ENCODE measurements around the gene LRGUK.

DNA sequence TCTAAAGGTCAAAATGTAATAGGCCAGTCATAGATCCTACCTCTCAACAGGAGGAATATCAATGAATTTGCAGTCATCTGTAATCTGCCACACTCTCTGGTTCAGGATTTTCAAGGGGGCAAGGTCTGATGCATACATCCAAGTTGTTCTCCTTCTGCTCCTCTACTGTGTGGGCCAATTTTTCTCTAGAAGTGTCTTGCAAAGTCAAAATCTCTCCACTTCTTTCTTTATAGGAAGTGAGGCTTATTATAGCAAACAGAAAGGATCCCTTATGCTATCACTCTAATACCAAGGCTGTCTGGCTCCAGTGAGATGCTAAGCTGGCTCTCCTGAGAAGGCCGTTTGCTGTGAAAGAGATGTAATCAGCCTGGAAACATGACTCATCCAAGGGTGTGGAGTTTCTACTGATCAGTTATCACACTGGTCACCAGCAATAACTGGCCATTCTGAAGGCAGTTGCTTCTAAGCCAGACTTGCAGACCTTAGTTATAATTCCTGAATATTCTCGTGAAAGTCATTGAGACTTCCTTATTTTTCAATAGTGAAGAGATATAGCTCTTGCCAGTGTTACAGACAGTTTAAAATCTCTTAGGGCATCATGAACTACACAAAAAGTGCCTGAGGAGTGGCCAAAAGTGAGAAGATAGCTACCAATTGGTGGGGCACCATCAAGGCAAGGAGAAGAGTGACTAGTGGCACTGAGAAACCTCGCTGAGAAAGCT, 43.2 kb upstream of the LRGUK start:
- no peak for TF ChIP-seq SIRT6 (IDR thresholded peaks at IDR 0.05; ENCODE audit: low read length)
- TF ChIP-seq, protein P1, sequence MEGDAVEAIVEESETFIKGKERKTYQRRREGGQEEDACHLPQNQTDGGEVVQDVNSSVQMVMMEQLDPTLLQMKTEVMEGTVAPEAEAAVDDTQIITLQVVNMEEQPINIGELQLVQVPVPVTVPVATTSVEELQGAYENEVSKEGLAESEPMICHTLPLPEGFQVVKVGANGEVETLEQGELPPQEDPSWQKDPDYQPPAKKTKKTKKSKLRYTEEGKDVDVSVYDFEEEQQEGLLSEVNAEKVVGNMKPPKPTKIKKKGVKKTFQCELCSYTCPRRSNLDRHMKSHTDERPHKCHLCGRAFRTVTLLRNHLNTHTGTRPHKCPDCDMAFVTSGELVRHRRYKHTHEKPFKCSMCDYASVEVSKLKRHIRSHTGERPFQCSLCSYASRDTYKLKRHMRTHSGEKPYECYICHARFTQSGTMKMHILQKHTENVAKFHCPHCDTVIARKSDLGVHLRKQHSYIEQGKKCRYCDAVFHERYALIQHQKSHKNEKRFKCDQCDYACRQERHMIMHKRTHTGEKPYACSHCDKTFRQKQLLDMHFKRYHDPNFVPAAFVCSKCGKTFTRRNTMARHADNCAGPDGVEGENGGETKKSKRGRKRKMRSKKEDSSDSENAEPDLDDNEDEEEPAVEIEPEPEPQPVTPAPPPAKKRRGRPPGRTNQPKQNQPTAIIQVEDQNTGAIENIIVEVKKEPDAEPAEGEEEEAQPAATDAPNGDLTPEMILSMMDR (IDR thresholded peaks at IDR 0.05; ENCODE audit: control extremely low read depth in 1 of 3, insufficient read depth in 1 of 3, low read depth in 1 of 3, low read length in 3 of 3) = no peak
- no peak for TF ChIP-seq SUZ12 (IDR thresholded peaks at IDR 0.05; ENCODE audit: low read length)
- no peak for TF ChIP-seq BACH1 (IDR thresholded peaks at IDR 0.05; ENCODE audit: low read length)
- TF ChIP-seq EP300 (IDR thresholded peaks at IDR 0.05; ENCODE audit: borderline replicate concordance in 1 of 2, low read depth in 2 of 2, low read length in 2 of 2) = no peak
- no peak for TF ChIP-seq EZH2 (IDR thresholded peaks at IDR 0.05; ENCODE audit: low read depth, low read length, severe bottlenecking)
- TF ChIP-seq, protein P2, sequence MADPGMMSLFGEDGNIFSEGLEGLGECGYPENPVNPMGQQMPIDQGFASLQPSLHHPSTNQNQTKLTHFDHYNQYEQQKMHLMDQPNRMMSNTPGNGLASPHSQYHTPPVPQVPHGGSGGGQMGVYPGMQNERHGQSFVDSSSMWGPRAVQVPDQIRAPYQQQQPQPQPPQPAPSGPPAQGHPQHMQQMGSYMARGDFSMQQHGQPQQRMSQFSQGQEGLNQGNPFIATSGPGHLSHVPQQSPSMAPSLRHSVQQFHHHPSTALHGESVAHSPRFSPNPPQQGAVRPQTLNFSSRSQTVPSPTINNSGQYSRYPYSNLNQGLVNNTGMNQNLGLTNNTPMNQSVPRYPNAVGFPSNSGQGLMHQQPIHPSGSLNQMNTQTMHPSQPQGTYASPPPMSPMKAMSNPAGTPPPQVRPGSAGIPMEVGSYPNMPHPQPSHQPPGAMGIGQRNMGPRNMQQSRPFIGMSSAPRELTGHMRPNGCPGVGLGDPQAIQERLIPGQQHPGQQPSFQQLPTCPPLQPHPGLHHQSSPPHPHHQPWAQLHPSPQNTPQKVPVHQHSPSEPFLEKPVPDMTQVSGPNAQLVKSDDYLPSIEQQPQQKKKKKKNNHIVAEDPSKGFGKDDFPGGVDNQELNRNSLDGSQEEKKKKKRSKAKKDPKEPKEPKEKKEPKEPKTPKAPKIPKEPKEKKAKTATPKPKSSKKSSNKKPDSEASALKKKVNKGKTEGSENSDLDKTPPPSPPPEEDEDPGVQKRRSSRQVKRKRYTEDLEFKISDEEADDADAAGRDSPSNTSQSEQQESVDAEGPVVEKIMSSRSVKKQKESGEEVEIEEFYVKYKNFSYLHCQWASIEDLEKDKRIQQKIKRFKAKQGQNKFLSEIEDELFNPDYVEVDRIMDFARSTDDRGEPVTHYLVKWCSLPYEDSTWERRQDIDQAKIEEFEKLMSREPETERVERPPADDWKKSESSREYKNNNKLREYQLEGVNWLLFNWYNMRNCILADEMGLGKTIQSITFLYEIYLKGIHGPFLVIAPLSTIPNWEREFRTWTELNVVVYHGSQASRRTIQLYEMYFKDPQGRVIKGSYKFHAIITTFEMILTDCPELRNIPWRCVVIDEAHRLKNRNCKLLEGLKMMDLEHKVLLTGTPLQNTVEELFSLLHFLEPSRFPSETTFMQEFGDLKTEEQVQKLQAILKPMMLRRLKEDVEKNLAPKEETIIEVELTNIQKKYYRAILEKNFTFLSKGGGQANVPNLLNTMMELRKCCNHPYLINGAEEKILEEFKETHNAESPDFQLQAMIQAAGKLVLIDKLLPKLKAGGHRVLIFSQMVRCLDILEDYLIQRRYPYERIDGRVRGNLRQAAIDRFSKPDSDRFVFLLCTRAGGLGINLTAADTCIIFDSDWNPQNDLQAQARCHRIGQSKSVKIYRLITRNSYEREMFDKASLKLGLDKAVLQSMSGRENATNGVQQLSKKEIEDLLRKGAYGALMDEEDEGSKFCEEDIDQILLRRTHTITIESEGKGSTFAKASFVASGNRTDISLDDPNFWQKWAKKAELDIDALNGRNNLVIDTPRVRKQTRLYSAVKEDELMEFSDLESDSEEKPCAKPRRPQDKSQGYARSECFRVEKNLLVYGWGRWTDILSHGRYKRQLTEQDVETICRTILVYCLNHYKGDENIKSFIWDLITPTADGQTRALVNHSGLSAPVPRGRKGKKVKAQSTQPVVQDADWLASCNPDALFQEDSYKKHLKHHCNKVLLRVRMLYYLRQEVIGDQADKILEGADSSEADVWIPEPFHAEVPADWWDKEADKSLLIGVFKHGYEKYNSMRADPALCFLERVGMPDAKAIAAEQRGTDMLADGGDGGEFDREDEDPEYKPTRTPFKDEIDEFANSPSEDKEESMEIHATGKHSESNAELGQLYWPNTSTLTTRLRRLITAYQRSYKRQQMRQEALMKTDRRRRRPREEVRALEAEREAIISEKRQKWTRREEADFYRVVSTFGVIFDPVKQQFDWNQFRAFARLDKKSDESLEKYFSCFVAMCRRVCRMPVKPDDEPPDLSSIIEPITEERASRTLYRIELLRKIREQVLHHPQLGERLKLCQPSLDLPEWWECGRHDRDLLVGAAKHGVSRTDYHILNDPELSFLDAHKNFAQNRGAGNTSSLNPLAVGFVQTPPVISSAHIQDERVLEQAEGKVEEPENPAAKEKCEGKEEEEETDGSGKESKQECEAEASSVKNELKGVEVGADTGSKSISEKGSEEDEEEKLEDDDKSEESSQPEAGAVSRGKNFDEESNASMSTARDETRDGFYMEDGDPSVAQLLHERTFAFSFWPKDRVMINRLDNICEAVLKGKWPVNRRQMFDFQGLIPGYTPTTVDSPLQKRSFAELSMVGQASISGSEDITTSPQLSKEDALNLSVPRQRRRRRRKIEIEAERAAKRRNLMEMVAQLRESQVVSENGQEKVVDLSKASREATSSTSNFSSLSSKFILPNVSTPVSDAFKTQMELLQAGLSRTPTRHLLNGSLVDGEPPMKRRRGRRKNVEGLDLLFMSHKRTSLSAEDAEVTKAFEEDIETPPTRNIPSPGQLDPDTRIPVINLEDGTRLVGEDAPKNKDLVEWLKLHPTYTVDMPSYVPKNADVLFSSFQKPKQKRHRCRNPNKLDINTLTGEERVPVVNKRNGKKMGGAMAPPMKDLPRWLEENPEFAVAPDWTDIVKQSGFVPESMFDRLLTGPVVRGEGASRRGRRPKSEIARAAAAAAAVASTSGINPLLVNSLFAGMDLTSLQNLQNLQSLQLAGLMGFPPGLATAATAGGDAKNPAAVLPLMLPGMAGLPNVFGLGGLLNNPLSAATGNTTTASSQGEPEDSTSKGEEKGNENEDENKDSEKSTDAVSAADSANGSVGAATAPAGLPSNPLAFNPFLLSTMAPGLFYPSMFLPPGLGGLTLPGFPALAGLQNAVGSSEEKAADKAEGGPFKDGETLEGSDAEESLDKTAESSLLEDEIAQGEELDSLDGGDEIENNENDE (IDR thresholded peaks at IDR 0.05; ENCODE audit: insufficient replicate concordance, low read length) = no peak
- TF ChIP-seq JUN (IDR thresholded peaks at IDR 0.05; ENCODE audit: low read depth, low read length) = no peak
- TF ChIP-seq POLR2AphosphoS5 (IDR thresholded peaks at IDR 0.05; ENCODE audit: low read depth, low read length) = no peak
